Bone marrow (tissue), 2 donors: ENCODE data around the gene PHLPP1.
A peak's percentile ranks its signal among the peaks of the same experiment; 100 is the strongest.

Source experiments
- DNase-seq, 2 donors: peaks; one replicate each; lab custom pipeline; 2025; lab: John Stamatoyannopoulos, UW

PHLPP1 gene

GRCh38 chr18:62850619-62851306, 135.4 kb downstream of the PHLPP1 start:
- no peak for DNase-seq

- DNase-seq: no peak
Observed at GRCh38 chr18:62852851-62853250, 137.5 kb downstream of the PHLPP1 start.

GRCh38 chr18:62856294-62856693, 141.0 kb downstream of the PHLPP1 start:
- no peak for DNase-seq

- DNase-seq: no peak
Observed at GRCh38 chr18:62857263-62857976, 142.1 kb downstream of the PHLPP1 start.

GRCh38 chr18:62860062-62860461, 144.7 kb downstream of the PHLPP1 start:
- no peak for DNase-seq

DNA sequence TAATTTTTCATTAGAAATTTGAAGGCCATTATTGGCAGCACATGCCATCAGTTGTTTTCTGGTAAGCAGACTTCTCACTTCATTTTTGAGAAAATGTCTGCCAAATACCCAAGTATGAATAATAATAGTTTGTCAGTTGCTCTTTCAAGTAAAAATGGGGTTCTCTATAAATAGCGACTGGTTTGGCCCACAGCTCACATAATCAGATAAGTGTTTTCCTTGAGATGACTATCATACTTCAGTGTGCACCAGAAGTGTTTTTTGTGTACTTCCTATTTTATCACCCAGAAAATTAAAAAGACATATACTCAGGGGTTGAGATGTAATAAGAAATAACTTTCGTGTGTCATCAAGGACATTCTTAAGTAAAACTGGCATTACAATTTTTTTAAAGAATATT, 147.1 kb downstream of the PHLPP1 start:
- peak in 1 of 2 donors; percentile 80 for DNase-seq

DNA sequence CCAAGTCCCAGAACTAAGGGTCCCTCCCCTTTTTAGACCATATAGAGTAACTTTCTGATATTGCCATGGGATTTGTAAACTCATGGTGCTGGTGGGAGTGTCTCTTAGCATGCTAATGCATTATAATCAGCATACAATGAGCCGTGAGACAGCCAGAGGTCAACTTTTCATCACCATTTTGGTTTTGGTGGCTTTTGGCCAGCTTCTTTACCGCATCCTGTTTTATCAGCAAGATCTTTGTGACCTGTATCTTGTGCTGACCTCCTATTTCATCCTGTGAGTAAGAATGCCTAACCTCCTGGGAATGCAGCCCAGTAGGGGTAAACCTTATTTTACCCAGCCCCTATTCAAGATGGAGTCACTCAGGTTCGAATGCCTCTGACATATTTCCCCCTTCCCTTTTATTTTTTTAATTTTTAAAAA, 148.2 kb downstream of the PHLPP1 start:
- DNase-seq: no peak

DNA sequence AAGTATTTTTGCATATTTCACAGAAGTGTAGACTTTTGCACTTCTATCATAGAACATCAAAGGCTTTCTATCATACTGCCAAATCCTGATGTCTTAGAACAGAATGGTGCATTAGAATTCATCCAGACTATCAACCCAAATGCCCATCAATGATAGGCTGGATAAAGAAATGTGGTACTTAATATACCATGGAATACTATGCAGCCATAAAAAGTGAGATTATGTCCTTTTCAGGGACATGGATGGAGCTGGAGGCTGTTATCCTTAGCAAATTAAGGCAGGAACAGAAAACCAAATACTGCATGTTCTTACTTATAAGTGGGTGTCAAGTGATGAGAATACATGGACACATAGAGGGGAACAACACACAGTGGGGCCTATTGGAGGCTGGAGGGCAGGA, 150.2 kb downstream of the PHLPP1 start:
- DNase-seq: no peak

DNA sequence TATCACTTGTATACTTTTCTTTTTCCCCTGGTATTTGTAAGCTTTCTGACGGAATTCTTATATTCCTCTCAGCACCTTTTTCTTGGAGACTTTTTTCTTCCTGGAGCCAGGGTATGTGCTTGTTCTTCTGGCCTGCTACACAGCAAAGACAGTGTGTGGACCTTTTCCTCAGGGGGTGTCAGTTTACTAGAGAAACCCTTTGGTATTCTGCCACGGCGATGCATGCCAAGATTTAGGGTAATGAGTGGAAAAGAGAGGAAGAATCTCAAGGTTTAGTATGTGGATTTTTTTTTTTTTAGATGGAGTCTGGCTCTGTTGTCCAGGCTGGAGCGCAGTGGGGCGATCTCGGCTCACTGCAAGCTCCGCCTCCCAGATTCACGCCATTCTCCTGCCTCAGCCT, 152.2 kb downstream of the PHLPP1 start:
- DNase-seq: no peak

DNA sequence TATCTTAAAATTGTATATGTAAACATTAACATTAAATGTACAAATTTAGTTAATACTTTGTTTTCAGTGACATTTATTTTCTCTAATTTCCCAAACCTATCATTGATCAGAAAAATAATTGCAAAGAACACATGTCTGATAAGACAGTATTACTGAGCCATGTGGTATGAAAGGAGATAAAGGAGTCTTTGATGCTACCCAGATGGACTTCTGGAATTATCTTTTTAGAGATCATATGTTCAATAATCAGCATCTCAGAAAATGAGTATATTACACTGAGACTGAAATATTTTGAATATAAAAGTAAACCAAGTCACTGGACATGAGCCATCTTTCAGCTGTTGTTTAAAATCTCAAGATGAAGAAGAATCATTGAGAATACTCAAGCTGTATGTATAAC, 153.3 kb downstream of the PHLPP1 start:
- DNase-seq: no peak

- no peak for DNase-seq
Observed at GRCh38 chr18:62870643-62871042, 155.3 kb downstream of the PHLPP1 start.

GRCh38 chr18:62875323-62875722, 160.0 kb downstream of the PHLPP1 start:
- no peak for DNase-seq

DNA sequence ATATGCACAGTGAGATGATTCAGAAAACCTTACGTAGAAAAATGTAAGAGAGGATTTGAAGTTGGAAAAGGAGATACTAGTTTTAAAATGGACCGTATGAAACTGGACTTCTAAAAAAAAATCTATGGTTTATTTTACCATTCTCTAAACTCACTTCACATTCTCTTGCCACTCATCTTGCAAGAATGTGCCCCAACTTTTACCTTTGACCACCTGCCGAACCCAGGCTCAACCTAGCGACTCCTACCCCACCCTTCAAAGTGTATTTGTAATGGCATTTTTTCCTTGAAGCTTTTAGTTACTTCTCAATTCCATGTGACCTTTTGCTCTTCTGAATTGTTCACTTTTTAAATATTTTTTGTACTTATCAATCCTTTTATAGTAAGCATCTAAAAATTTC, 160.8 kb downstream of the PHLPP1 start:
- no peak for DNase-seq

DNA sequence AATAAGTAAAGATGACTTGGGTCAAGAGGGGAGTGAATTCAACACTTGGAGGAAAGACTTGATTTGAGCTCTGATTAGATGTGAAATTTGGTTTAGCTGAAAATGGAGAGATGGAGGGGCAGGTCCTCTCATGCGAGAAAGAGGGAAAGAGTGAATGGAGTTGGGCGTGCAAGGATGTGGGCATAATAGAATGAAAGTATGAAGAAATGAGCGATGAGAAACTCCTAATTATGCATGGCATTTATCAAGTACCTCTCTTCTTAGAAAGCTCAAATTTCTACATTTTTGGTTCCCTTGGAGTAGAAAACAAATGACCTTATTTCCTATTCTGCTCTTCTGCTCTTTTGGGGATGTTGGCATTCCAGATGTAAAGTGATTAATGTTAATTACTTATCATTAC, 161.5 kb downstream of the PHLPP1 start:
- DNase-seq: no peak

GRCh38 chr18:62877411-62878221, 162.3 kb downstream of the PHLPP1 start:
- DNase-seq: no peak

- DNase-seq: no peak
Observed at GRCh38 chr18:62878305-62878704, 163.0 kb downstream of the PHLPP1 start.

DNA sequence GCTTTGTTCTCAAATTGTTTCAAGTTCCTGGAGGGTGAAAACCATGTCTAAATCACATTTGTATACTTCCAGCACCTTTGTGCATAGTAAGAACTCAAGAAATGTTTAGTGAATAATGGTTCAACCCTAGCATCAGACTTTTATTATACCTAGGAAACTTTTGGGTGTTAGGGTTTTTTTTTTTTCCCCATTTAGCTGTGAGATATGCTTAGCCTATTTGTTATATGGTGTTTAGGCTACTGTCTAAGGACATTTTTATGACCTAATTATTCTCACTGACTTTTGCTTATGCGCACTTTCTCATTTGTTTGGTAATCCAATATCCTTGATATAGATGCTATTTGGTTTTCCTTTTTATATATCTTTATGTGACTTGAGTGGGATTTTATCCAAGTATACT, 164.7 kb downstream of the PHLPP1 start:
- no peak for DNase-seq

DNA sequence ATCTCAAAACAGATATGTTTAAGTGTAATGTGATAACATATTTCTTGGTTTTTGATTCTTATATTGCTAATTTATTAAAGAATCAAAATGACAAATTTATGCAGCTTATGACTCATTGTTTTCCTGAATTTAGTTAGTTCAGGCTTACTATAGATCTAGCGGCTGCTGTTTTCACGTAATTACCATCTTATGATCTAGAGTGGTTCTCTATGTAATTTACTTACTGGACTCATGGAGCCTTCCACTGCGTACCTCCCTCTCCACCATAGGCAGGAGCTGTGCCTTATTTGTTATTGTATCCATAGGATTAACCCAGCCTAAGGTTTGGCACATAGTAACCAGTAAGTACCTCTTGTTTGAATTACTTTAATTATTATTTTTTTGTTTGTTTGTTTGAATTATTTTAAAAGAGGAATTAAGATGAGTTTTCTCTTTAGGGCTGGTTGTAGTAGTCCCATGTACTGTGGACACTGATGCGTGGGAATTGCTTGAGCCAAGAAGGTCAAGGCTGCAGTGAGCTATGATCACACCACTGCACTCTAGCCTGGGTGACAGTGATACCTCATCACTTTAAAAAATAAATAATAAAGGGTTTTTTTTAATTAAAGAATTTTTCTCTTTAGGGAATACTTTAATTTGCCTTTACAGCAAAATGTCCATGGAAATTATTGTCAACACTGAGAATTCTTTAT, 165.5 kb downstream of the PHLPP1 start:
- no peak for DNase-seq

- peak in 1 of 2 donors; percentile 22 for DNase-seq
Observed at GRCh38 chr18:62881509-62882016, 166.2 kb downstream of the PHLPP1 start.

GRCh38 chr18:62883937-62884735, 168.8 kb downstream of the PHLPP1 start:
- DNase-seq: no peak

- no peak for DNase-seq
Observed at GRCh38 chr18:62885804-62886203, 170.5 kb downstream of the PHLPP1 start.
